IMR-90 (cell line): ENCODE results near the gene UCKL1. TPM values are rescaled to one million over a fixed set of nuclear protein-coding genes. Genes with fewer than 3 reads are reported as not detected.
"Not testable (repeated sequence)": the region's sequence is repeated elsewhere in the genome, so short reads cannot be mapped to it uniquely, and the experiment has no call there.

Experiments used
- ATAC-seq: fragments of 200-7000 bp; cut with Tn5 transposase; 2 replicates; pipeline ENCODE4 v1.9.1; 2020; ENCODE audit warnings: low read depth, mild to moderate bottlenecking, moderate library complexity
- BruUV-seq: library from RNA; stranded (reverse); fragments of 400-500 nt; replicated peaks from 2 replicates; lab custom pipeline; 2021; lab: Mats Ljungman, UMichigan
- CTCF ChIA-PET: fragments of 300-600 bp; formaldehyde crosslinking; extraction: SDS; loops from one replicate; lab custom pipeline; 2021; ENCODE audit warnings: antibody characterized with exemption; lab: Yijun Ruan, JAX
- POLR2A ChIA-PET: fragments of 300-600 bp; sonication (Branson Sonifier 250); formaldehyde crosslinking; loops from one replicate; lab custom pipeline; 2022; ENCODE audit warnings: antibody characterized with exemption; ENCODE audit not compliant: unreplicated experiment; lab: Charles Lee
- DNase-seq: peaks from one replicate; pipeline ENCODE4 v3.0.0; 2013
- H2AFZ ChIP-seq: replicated peaks from 2 replicates; pipeline ENCODE3; 2013; ENCODE audit warnings: low read length, mild to moderate bottlenecking; ENCODE audit not compliant: poor library complexity
- H2AK5ac ChIP-seq: 2 replicates; pipeline ENCODE4 v1.6.1; 2013; ENCODE audit warnings: low read depth, low read length, inconsistent platforms
- H2AK9ac ChIP-seq: replicated peaks from 2 replicates; pipeline ENCODE3; 2013; ENCODE audit warnings: mild to moderate bottlenecking, low read depth, low read length, moderate library complexity; ENCODE audit not compliant: poor library complexity
- H2BK120ac ChIP-seq: 2 replicates; pipeline ENCODE4 v1.6.1; 2013; ENCODE audit warnings: low read depth, low read length, inconsistent platforms
- H2BK15ac ChIP-seq: 3 replicates; pipeline ENCODE4 v1.6.1; 2013; ENCODE audit warnings: low read depth, low read length, inconsistent platforms
- H2BK20ac ChIP-seq: 2 replicates; pipeline ENCODE4 v1.6.1; 2013; ENCODE audit warnings: low read depth, mild to moderate bottlenecking, inconsistent platforms, low read length, moderate library complexity
- H2BK5ac ChIP-seq: 2 replicates; pipeline ENCODE4 v1.6.1; 2013; ENCODE audit warnings: mild to moderate bottlenecking, low read depth, low read length, inconsistent platforms; ENCODE audit not compliant: poor library complexity, severe bottlenecking
- H3K14ac ChIP-seq: replicated peaks from 2 replicates; pipeline ENCODE4 v1.6.1; 2013; ENCODE audit warnings: low read depth, low read length, inconsistent platforms
- H3K18ac ChIP-seq: 2 replicates; pipeline ENCODE4 v1.6.1; 2013; ENCODE audit warnings: low read depth, low read length, control low read depth
- H3K23ac ChIP-seq: 2 replicates; pipeline ENCODE4 v1.6.1; 2013; ENCODE audit warnings: low read depth, low read length, inconsistent platforms
- H3K27ac ChIP-seq: 2 replicates; pipeline ENCODE4 v1.5.1; 2013; ENCODE audit warnings: mild to moderate bottlenecking, control low read depth, low read length; ENCODE audit not compliant: insufficient read depth
- H3K27me3 ChIP-seq: 2 replicates; pipeline ENCODE4 v1.6.1; 2013; ENCODE audit warnings: low read length; ENCODE audit not compliant: control insufficient read depth, insufficient read depth
- H3K36me3 ChIP-seq: 2 replicates; pipeline ENCODE4 v1.6.1; 2013; ENCODE audit warnings: low read length, mixed read lengths; ENCODE audit not compliant: control insufficient read depth, insufficient read depth
- H3K4ac ChIP-seq: 2 replicates; pipeline ENCODE4 v1.6.1; 2013; ENCODE audit warnings: low read depth, low read length, inconsistent platforms
- H3K4me1 ChIP-seq: 2 replicates; pipeline ENCODE4 v1.6.1; 2013; ENCODE audit warnings: low read length, mixed read lengths; ENCODE audit not compliant: control insufficient read depth, insufficient read depth
- H3K4me2 ChIP-seq: 2 replicates; pipeline ENCODE4 v1.6.1; 2013; ENCODE audit warnings: low read depth, mild to moderate bottlenecking, control low read depth, low read length, moderate library complexity
- H3K4me3 ChIP-seq: 2 replicates; pipeline ENCODE4 v1.5.1; 2013; ENCODE audit warnings: low read depth, mild to moderate bottlenecking, control low read depth, low read length, moderate library complexity; ENCODE audit not compliant: insufficient read depth
- H3K56ac ChIP-seq: 2 replicates; pipeline ENCODE4 v1.6.1; 2013; ENCODE audit warnings: low read length, inconsistent platforms; ENCODE audit not compliant: insufficient read depth; ENCODE audit errors: extremely low read depth
- H3K79me1 ChIP-seq, 2 experiments: 2 replicates each; pipeline ENCODE4 v1.6.1; 2013; ENCODE audit warnings: low read length in 2 of 2, inconsistent platforms in 1 of 2, low read depth in 1 of 2
- H3K9ac ChIP-seq: 2 replicates; pipeline ENCODE4 v1.6.1; 2013; ENCODE audit warnings: low read depth, low read length, control low read depth
- H3K9me1 ChIP-seq: 2 replicates; pipeline ENCODE4 v1.6.1; 2013; ENCODE audit warnings: low read length, inconsistent platforms; ENCODE audit not compliant: insufficient read depth
- H3K9me3 ChIP-seq: 2 replicates; pipeline ENCODE4 v1.6.1; 2013; ENCODE audit warnings: low read length; ENCODE audit not compliant: control insufficient read depth, insufficient read depth
- H4K20me1 ChIP-seq: 2 replicates; pipeline ENCODE4 v1.6.1; 2013; ENCODE audit warnings: low read length, inconsistent platforms; ENCODE audit not compliant: insufficient read depth
- H4K5ac ChIP-seq: 2 replicates; pipeline ENCODE4 v1.6.1; 2013; ENCODE audit warnings: mild to moderate bottlenecking, low read depth, low read length, control low read depth
- H4K8ac ChIP-seq, 2 experiments: 2 replicates each; pipeline ENCODE4 v1.6.1; 2013; ENCODE audit warnings: low read depth in 2 of 2, low read length in 2 of 2, control low read depth in 1 of 2, inconsistent platforms in 1 of 2
- H4K91ac ChIP-seq: 2 replicates; pipeline ENCODE4 v1.6.1; 2013; ENCODE audit warnings: low read depth, low read length, inconsistent platforms; ENCODE audit not compliant: insufficient read depth
- RCOR1 ChIP-seq: IDR thresholded peaks from 2 replicates; pipeline ENCODE4 v1.6.1; 2012; ENCODE audit warnings: mild to moderate bottlenecking, low read length, improper control_type of control experiment; ENCODE audit not compliant: insufficient replicate concordance
- SMC3 ChIP-seq: fragments of 150-350 bp; IDR thresholded peaks from 2 replicates; pipeline ENCODE4 v1.6.1; 2016; ENCODE audit warnings: low read depth, mild to moderate bottlenecking, antibody characterized with exemption, low read length, moderate library complexity
- WGBS, 2 experiments: methylation state at CpG; one replicate each; pipeline versions ENCODE4 v1.1.5 to v1.1.7; 2013; ENCODE audit warnings: missing lambda C conversion rate in 2 of 2; ENCODE audit not compliant: insufficient read length in 1 of 2; ENCODE audit errors: extremely low coverage in 2 of 2; 5-methylcytosine and 5-hydroxymethylcytosine counted together
- dilution Hi-C: fragments of 300-500 bp; cut with HindIII; formaldehyde crosslinking; loops from one replicate; pipeline ENCODE4 v1.14.3; 2018; ENCODE audit warnings: low sequenced_read_pairs; ENCODE audit not compliant: unreplicated experiment
- in situ Hi-C: fragments of 300-500 bp; cut with MboI; formaldehyde crosslinking; loops from 3 replicates; pipeline ENCODE4 v1.14.3; 2019; ENCODE audit warnings: low sequenced_read_pairs, inconsistent platforms, mixed read lengths
- intact Hi-C: fragments of 100-400 bp; cut with micrococcal nuclease; formaldehyde crosslinking; loops from 2 replicates; pipeline ENCODE4 v1.10.0; 2022
- polyA plus RNA-seq, 3 experiments: library from polyadenylated mRNA; depleted of rRNA; stranded (reverse); fragments of >200 nt; gene quantifications; 2 replicates each; pipeline ENCODE4 v1.2.3, GENCODE V29; 2012; ENCODE audit warnings: low replicate concordance in 1 of 3
- total RNA-seq: library from RNA; depleted of rRNA; stranded (reverse); fragments of >200 nt; gene quantifications from 2 replicates; pipeline ENCODE4 v1.2.3, GENCODE V29; 2012

UCKL1 gene
- total and polyA plus RNA-seq, 2 of the 4 experiments (the other 2 are of a cell fraction): 16.7 to 54.7 TPM

GRCh38 chr20:63961664-63962425 lies 5.6 kb upstream of the UCKL1 start:
- H3K9me3 ChIP-seq: no peaks in the 10 kb centered on the region
- DNase-seq (no peak), ATAC-seq (no peak)
- TF ChIP-seq RCOR1 (no peak), SMC3 (no peak)
- no peaks in the 10 kb centered on the region; the same call in none of the 2 replicates for H4K20me1 ChIP-seq
- no peak overlapping the region for H3K56ac ChIP-seq
- POLR2A ChIA-PET: no interaction called here
- no peak overlapping the region for H4K5ac ChIP-seq
- intact Hi-C loops: no loop called here
- H4K8ac ChIP-seq: no peak overlapping the region
- WGBS, 2 experiments: 93% methylated on average over 7 of the region's 26 CpGs; no CpG with 5 or more reads in 1 of the 2 experiments
- no peak overlapping the region for H2BK20ac ChIP-seq
- no peak overlapping the region for H3K4ac ChIP-seq
- H3K18ac ChIP-seq: no peak overlapping the region
- H3K27me3 ChIP-seq: no peaks in the 10 kb centered on the region
- H3K4me3 ChIP-seq: no peak overlapping the region
- dilution Hi-C loops: no loop called here
- no peak overlapping the region for H3K4me2 ChIP-seq
- H3K9ac ChIP-seq: no peak overlapping the region
- no peak overlapping the region for H2BK120ac ChIP-seq
- no peak overlapping the region for H2AK5ac ChIP-seq
- H3K79me1 ChIP-seq: peaks cover 0 to 8% of the 10 kb centered on the region in 2 experiments; a peak in 2 of 4 replicates
- no peak overlapping the region for H3K14ac ChIP-seq
- H2AFZ ChIP-seq: no peak overlapping the region
- H3K9me1 ChIP-seq: no peaks in the 10 kb centered on the region
- H2BK5ac ChIP-seq: no peak overlapping the region
- no peak overlapping the region for H3K23ac ChIP-seq
- peaks cover 4% of the 10 kb centered on the region; the same call in 1 of the 2 replicates for H3K4me1 ChIP-seq
- H4K91ac ChIP-seq: no peak overlapping the region
- no peak overlapping the region for H2AK9ac ChIP-seq
- H3K36me3 ChIP-seq: peaks cover 57% of the 10 kb centered on the region
- BruUV-seq: no TSS peak
- no peak overlapping the region for H3K27ac ChIP-seq
- CTCF ChIA-PET: no interaction called here
- H2BK15ac ChIP-seq: no peak overlapping the region
- in situ Hi-C loops: no loop called here

GRCh38 chr20:63960654-63961621 lies 4.7 kb upstream of the UCKL1 start:
- H4K91ac ChIP-seq, DNase-seq, H4K20me1 ChIP-seq, H3K27me3 ChIP-seq, dilution Hi-C loops, H3K4me3 ChIP-seq, H3K4me2 ChIP-seq, H3K18ac ChIP-seq, POLR2A ChIA-PET, ATAC-seq, H3K79me1 ChIP-seq, H2BK120ac ChIP-seq, H2BK5ac ChIP-seq, H2AFZ ChIP-seq, H2BK20ac ChIP-seq, H3K9me3 ChIP-seq, BruUV-seq, in situ Hi-C loops, H3K14ac ChIP-seq, H3K4me1 ChIP-seq, H3K27ac ChIP-seq, H4K5ac ChIP-seq, H3K4ac ChIP-seq, H3K9ac ChIP-seq, H3K23ac ChIP-seq, H3K9me1 ChIP-seq, H2BK15ac ChIP-seq, CTCF ChIA-PET, H4K8ac ChIP-seq, H2AK5ac ChIP-seq, intact Hi-C loops, H3K56ac ChIP-seq: not testable (repeated sequence)
- WGBS, 2 experiments: 91% methylated on average over 6 of the region's 15 CpGs; no CpG with 5 or more reads in 1 of the 2 experiments
- peak overlapping the region; percentile 52 for H2AK9ac ChIP-seq
- peaks cover 49% of the 10 kb centered on the region for H3K36me3 ChIP-seq
